IMR-90 (cell line): ENCODE measurements around the gene DCANP1. TPM values are rescaled to one million over a fixed set of nuclear protein-coding genes. Genes with fewer than 3 reads are reported as not detected.

Experiments
- ATAC-seq: fragments of 200-7000 bp; cut with Tn5 transposase; 2 replicates; pipeline ENCODE4 v1.9.1; 2020; ENCODE audit warnings: low read depth, mild to moderate bottlenecking, moderate library complexity
- BruUV-seq: library from RNA; stranded (reverse); fragments of 400-500 nt; replicated peaks from 2 replicates; lab custom pipeline; 2021; lab: Mats Ljungman, UMichigan
- CTCF ChIA-PET: fragments of 300-600 bp; formaldehyde crosslinking; extraction: SDS; loops from one replicate; lab custom pipeline; 2021; ENCODE audit warnings: antibody characterized with exemption; lab: Yijun Ruan, JAX
- POLR2A ChIA-PET: fragments of 300-600 bp; sonication (Branson Sonifier 250); formaldehyde crosslinking; loops from one replicate; lab custom pipeline; 2022; ENCODE audit warnings: antibody characterized with exemption; ENCODE audit not compliant: unreplicated experiment; lab: Charles Lee
- DNase-seq: peaks from one replicate; pipeline ENCODE4 v3.0.0; 2013
- H2AFZ ChIP-seq: replicated peaks from 2 replicates; pipeline ENCODE3; 2013; ENCODE audit warnings: low read length, mild to moderate bottlenecking; ENCODE audit not compliant: poor library complexity
- H2AK5ac ChIP-seq: 2 replicates; pipeline ENCODE4 v1.6.1; 2013; ENCODE audit warnings: low read depth, low read length, inconsistent platforms
- H2AK9ac ChIP-seq: replicated peaks from 2 replicates; pipeline ENCODE3; 2013; ENCODE audit warnings: mild to moderate bottlenecking, low read depth, low read length, moderate library complexity; ENCODE audit not compliant: poor library complexity
- H2BK120ac ChIP-seq: 2 replicates; pipeline ENCODE4 v1.6.1; 2013; ENCODE audit warnings: low read depth, low read length, inconsistent platforms
- H2BK15ac ChIP-seq: 3 replicates; pipeline ENCODE4 v1.6.1; 2013; ENCODE audit warnings: low read depth, low read length, inconsistent platforms
- H2BK20ac ChIP-seq: 2 replicates; pipeline ENCODE4 v1.6.1; 2013; ENCODE audit warnings: low read depth, mild to moderate bottlenecking, inconsistent platforms, low read length, moderate library complexity
- H2BK5ac ChIP-seq: 2 replicates; pipeline ENCODE4 v1.6.1; 2013; ENCODE audit warnings: mild to moderate bottlenecking, low read depth, low read length, inconsistent platforms; ENCODE audit not compliant: poor library complexity, severe bottlenecking
- H3K14ac ChIP-seq: replicated peaks from 2 replicates; pipeline ENCODE4 v1.6.1; 2013; ENCODE audit warnings: low read depth, low read length, inconsistent platforms
- H3K18ac ChIP-seq: 2 replicates; pipeline ENCODE4 v1.6.1; 2013; ENCODE audit warnings: low read depth, low read length, control low read depth
- H3K23ac ChIP-seq: 2 replicates; pipeline ENCODE4 v1.6.1; 2013; ENCODE audit warnings: low read depth, low read length, inconsistent platforms
- H3K27ac ChIP-seq: 2 replicates; pipeline ENCODE4 v1.5.1; 2013; ENCODE audit warnings: mild to moderate bottlenecking, control low read depth, low read length; ENCODE audit not compliant: insufficient read depth
- H3K27me3 ChIP-seq: 2 replicates; pipeline ENCODE4 v1.6.1; 2013; ENCODE audit warnings: low read length; ENCODE audit not compliant: control insufficient read depth, insufficient read depth
- H3K36me3 ChIP-seq: 2 replicates; pipeline ENCODE4 v1.6.1; 2013; ENCODE audit warnings: low read length, mixed read lengths; ENCODE audit not compliant: control insufficient read depth, insufficient read depth
- H3K4ac ChIP-seq: 2 replicates; pipeline ENCODE4 v1.6.1; 2013; ENCODE audit warnings: low read depth, low read length, inconsistent platforms
- H3K4me1 ChIP-seq: 2 replicates; pipeline ENCODE4 v1.6.1; 2013; ENCODE audit warnings: low read length, mixed read lengths; ENCODE audit not compliant: control insufficient read depth, insufficient read depth
- H3K4me2 ChIP-seq: 2 replicates; pipeline ENCODE4 v1.6.1; 2013; ENCODE audit warnings: low read depth, mild to moderate bottlenecking, control low read depth, low read length, moderate library complexity
- H3K4me3 ChIP-seq: 2 replicates; pipeline ENCODE4 v1.5.1; 2013; ENCODE audit warnings: low read depth, mild to moderate bottlenecking, control low read depth, low read length, moderate library complexity; ENCODE audit not compliant: insufficient read depth
- H3K56ac ChIP-seq: 2 replicates; pipeline ENCODE4 v1.6.1; 2013; ENCODE audit warnings: low read length, inconsistent platforms; ENCODE audit not compliant: insufficient read depth; ENCODE audit errors: extremely low read depth
- H3K79me1 ChIP-seq, 2 experiments: 2 replicates each; pipeline ENCODE4 v1.6.1; 2013; ENCODE audit warnings: low read length in 2 of 2, inconsistent platforms in 1 of 2, low read depth in 1 of 2
- H3K9ac ChIP-seq: 2 replicates; pipeline ENCODE4 v1.6.1; 2013; ENCODE audit warnings: low read depth, low read length, control low read depth
- H3K9me1 ChIP-seq: 2 replicates; pipeline ENCODE4 v1.6.1; 2013; ENCODE audit warnings: low read length, inconsistent platforms; ENCODE audit not compliant: insufficient read depth
- H3K9me3 ChIP-seq: 2 replicates; pipeline ENCODE4 v1.6.1; 2013; ENCODE audit warnings: low read length; ENCODE audit not compliant: control insufficient read depth, insufficient read depth
- H4K20me1 ChIP-seq: 2 replicates; pipeline ENCODE4 v1.6.1; 2013; ENCODE audit warnings: low read length, inconsistent platforms; ENCODE audit not compliant: insufficient read depth
- H4K5ac ChIP-seq: 2 replicates; pipeline ENCODE4 v1.6.1; 2013; ENCODE audit warnings: mild to moderate bottlenecking, low read depth, low read length, control low read depth
- H4K8ac ChIP-seq, 2 experiments: 2 replicates each; pipeline ENCODE4 v1.6.1; 2013; ENCODE audit warnings: low read depth in 2 of 2, low read length in 2 of 2, control low read depth in 1 of 2, inconsistent platforms in 1 of 2
- H4K91ac ChIP-seq: 2 replicates; pipeline ENCODE4 v1.6.1; 2013; ENCODE audit warnings: low read depth, low read length, inconsistent platforms; ENCODE audit not compliant: insufficient read depth
- BHLHE40 ChIP-seq: fragments of 150-350 bp; IDR thresholded peaks from 2 replicates; pipeline ENCODE4 v1.6.1; 2016; ENCODE audit warnings: mild to moderate bottlenecking, low read depth, low read length
- CEBPB ChIP-seq: IDR thresholded peaks from 2 replicates; pipeline ENCODE4 v1.6.1; 2012; ENCODE audit warnings: low read depth, low read length, improper control_type of control experiment
- CHD1 ChIP-seq: IDR thresholded peaks from 2 replicates; pipeline ENCODE4 v1.6.1; 2012; ENCODE audit warnings: low read depth, low read length, improper control_type of control experiment
- CTCF ChIP-seq: conservative IDR thresholded peaks from 2 replicates; pipeline ENCODE4 v1.5.1; 2012; ENCODE audit warnings: mild to moderate bottlenecking, low read depth, low read length, improper control_type of control experiment
- ELK1 ChIP-seq: fragments of 150-350 bp; IDR thresholded peaks from 2 replicates; pipeline ENCODE4 v1.6.1; 2016; ENCODE audit warnings: low read depth, mild to moderate bottlenecking, low read length, moderate library complexity, borderline replicate concordance
- FOS ChIP-seq: fragments of 150-350 bp; IDR thresholded peaks from 2 replicates; pipeline ENCODE4 v1.6.1; 2016; ENCODE audit warnings: low read depth, low read length
- MAZ ChIP-seq: IDR thresholded peaks from 2 replicates; pipeline ENCODE4 v1.6.1; 2012; ENCODE audit warnings: low read depth, mild to moderate bottlenecking, low read length, improper control_type of control experiment, moderate library complexity, borderline replicate concordance
- MXI1 ChIP-seq: IDR thresholded peaks from 2 replicates; pipeline ENCODE4 v1.6.1; 2012; ENCODE audit warnings: low read depth, mild to moderate bottlenecking, low read length, moderate library complexity, borderline replicate concordance
- NFE2L2 ChIP-seq: fragments of 150-350 bp; IDR thresholded peaks from 2 replicates; pipeline ENCODE4 v1.6.1; 2016; ENCODE audit warnings: low read depth, mild to moderate bottlenecking, low read length
- POLR2A ChIP-seq: IDR thresholded peaks from 2 replicates; pipeline ENCODE4 v1.6.1; 2012; ENCODE audit warnings: mild to moderate bottlenecking, low read depth, low read length
- RAD21 ChIP-seq: IDR thresholded peaks from 2 replicates; pipeline ENCODE4 v1.6.1; 2012; ENCODE audit warnings: low read length, improper control_type of control experiment
- RCOR1 ChIP-seq: IDR thresholded peaks from 2 replicates; pipeline ENCODE4 v1.6.1; 2012; ENCODE audit warnings: mild to moderate bottlenecking, low read length, improper control_type of control experiment; ENCODE audit not compliant: insufficient replicate concordance
- SMC3 ChIP-seq: fragments of 150-350 bp; IDR thresholded peaks from 2 replicates; pipeline ENCODE4 v1.6.1; 2016; ENCODE audit warnings: low read depth, mild to moderate bottlenecking, antibody characterized with exemption, low read length, moderate library complexity
- WGBS, 2 experiments: methylation state at CpG; one replicate each; pipeline versions ENCODE4 v1.1.5 to v1.1.7; 2013; ENCODE audit warnings: missing lambda C conversion rate in 2 of 2; ENCODE audit not compliant: insufficient read length in 1 of 2; ENCODE audit errors: extremely low coverage in 2 of 2; 5-methylcytosine and 5-hydroxymethylcytosine counted together
- dilution Hi-C: fragments of 300-500 bp; cut with HindIII; formaldehyde crosslinking; loops from one replicate; pipeline ENCODE4 v1.14.3; 2018; ENCODE audit warnings: low sequenced_read_pairs; ENCODE audit not compliant: unreplicated experiment
- in situ Hi-C: fragments of 300-500 bp; cut with MboI; formaldehyde crosslinking; loops from 3 replicates; pipeline ENCODE4 v1.14.3; 2019; ENCODE audit warnings: low sequenced_read_pairs, inconsistent platforms, mixed read lengths
- intact Hi-C: fragments of 100-400 bp; cut with micrococcal nuclease; formaldehyde crosslinking; loops from 2 replicates; pipeline ENCODE4 v1.10.0; 2022
- polyA plus RNA-seq, 3 experiments: library from polyadenylated mRNA; depleted of rRNA; stranded (reverse); fragments of >200 nt; gene quantifications; 2 replicates each; pipeline ENCODE4 v1.2.3, GENCODE V29; 2012; ENCODE audit warnings: low replicate concordance in 1 of 3
- total RNA-seq: library from RNA; depleted of rRNA; stranded (reverse); fragments of >200 nt; gene quantifications from 2 replicates; pipeline ENCODE4 v1.2.3, GENCODE V29; 2012

DCANP1 gene
- total and polyA plus RNA-seq, 2 of the 4 experiments (the other 2 are of a cell fraction) = not detected

GRCh38 chr5:135489466-135490244, 42.5 kb upstream of the DCANP1 start:
- H3K9ac ChIP-seq = no peak overlapping the region
- ATAC-seq = no peak

More at GRCh38 chr5:135489466-135490244, 42.5 kb upstream of the DCANP1 start:
- Histone ChIP-seq H2BK120ac (no peak overlapping the region), H4K8ac (peak overlapping the region in 1 of 2 experiments; percentile 55; a peak in 1 of 4 replicates), H3K9me1 (no peaks in the 10 kb centered on the region), H3K56ac (no peak overlapping the region), H2BK5ac (no peak overlapping the region), H3K79me1 (no peaks in the 10 kb centered on the region), H3K4me1 (peaks cover 15% of the 10 kb centered on the region), H2BK20ac (no peak overlapping the region), H2AK5ac (no peak overlapping the region), H3K4ac (no peak overlapping the region), H3K27ac (no peak overlapping the region), H3K14ac (no peak overlapping the region), H4K91ac (no peak overlapping the region; the same call in 1 of the 2 replicates), H4K5ac (no peak overlapping the region), H3K23ac (no peak overlapping the region), H2AK9ac (no peak overlapping the region), H3K27me3 (peaks cover 54% of the 10 kb centered on the region), H3K9me3 (no peaks in the 10 kb centered on the region), H3K36me3 (no peaks in the 10 kb centered on the region), H3K18ac (no peak overlapping the region), H2BK15ac (no peak overlapping the region), H4K20me1 (no peaks in the 10 kb centered on the region), H3K4me3 (no peak overlapping the region), H3K4me2 (no peak overlapping the region; the same call in 1 of the 2 replicates), H2AFZ (peak overlapping the region; percentile 93)
- ChIA-PET POLR2A (no interaction called here), CTCF (no interaction called here)
- in situ Hi-C loops (no loop called here), dilution Hi-C loops (no loop called here), intact Hi-C loops (no loop called here)
- WGBS, 2 experiments = 33% methylated on average over 22 of the region's 53 CpGs; no CpG with 5 or more reads in 1 of the 2 experiments
- TF ChIP-seq RCOR1 = no peak
- no peak for TF ChIP-seq ELK1
- TF ChIP-seq NFE2L2 = no peak
- no peak for TF ChIP-seq MXI1
- TF ChIP-seq FOS = no peak
- no peak for TF ChIP-seq POLR2A
- no peak for TF ChIP-seq MAZ
- TF ChIP-seq CTCF = no peak
- no peak for TF ChIP-seq RAD21
- TF ChIP-seq BHLHE40 = no peak
- TF ChIP-seq CEBPB = no peak
- no peak for TF ChIP-seq CHD1
- no peak for TF ChIP-seq SMC3
- DNase-seq = no peak
- no TSS peak for BruUV-seq
